Endometrium (tissue), 2 donors: ENCODE results near the gene DNAH7.
"Not testable (repeated sequence)": the region's sequence is repeated elsewhere in the genome, so short reads cannot be mapped to it uniquely, and the experiment has no call there.

Source experiments
- FAIRE-seq: peaks from 2 replicates; lab custom pipeline; 2012; peaks lifted over from hg19 to GRCh38; lab: Jason Lieb, UNC
- donor health status: control.
- donor health status: control.

DNAH7 gene

GRCh38 chr2:195967336-195967735 lies 101.3 kb downstream of the DNAH7 start:
- no peak for FAIRE-seq

- no peak for FAIRE-seq
These were observed 106.8 kb downstream of the DNAH7 start for GRCh38 chr2:195961873-195962272.

- FAIRE-seq = no peak
These were observed 109.3 kb downstream of the DNAH7 start for GRCh38 chr2:195959341-195959740.

- FAIRE-seq = no peak
These were observed 111.9 kb downstream of the DNAH7 start for GRCh38 chr2:195956725-195957124.

- no peak for FAIRE-seq
These were observed 123.6 kb downstream of the DNAH7 start for GRCh38 chr2:195945056-195945455.

GRCh38 chr2:195937176-195937575 lies 131.5 kb downstream of the DNAH7 start:
- FAIRE-seq = no peak

GRCh38 chr2:195934484-195934883 lies 134.2 kb downstream of the DNAH7 start:
- no peak for FAIRE-seq

GRCh38 chr2:195929531-195929930 lies 139.1 kb downstream of the DNAH7 start:
- no peak for FAIRE-seq

GRCh38 chr2:195925120-195925519 lies 143.5 kb downstream of the DNAH7 start:
- FAIRE-seq = no peak

- FAIRE-seq = no peak
These were observed 144.7 kb downstream of the DNAH7 start for GRCh38 chr2:195923889-195924288.

GRCh38 chr2:195917021-195917600 lies 151.5 kb downstream of the DNAH7 start:
- FAIRE-seq = not testable (repeated sequence)

GRCh38 chr2:195912079-195912478 lies 156.6 kb downstream of the DNAH7 start:
- FAIRE-seq = no peak

- FAIRE-seq = no peak
These were observed 158.1 kb downstream of the DNAH7 start for GRCh38 chr2:195910570-195910969.

- no peak for FAIRE-seq
These were observed 158.7 kb downstream of the DNAH7 start for GRCh38 chr2:195909926-195910325.

- no peak for FAIRE-seq
These were observed 161.2 kb downstream of the DNAH7 start for GRCh38 chr2:195907474-195907873.

- no peak for FAIRE-seq
These were observed 164.7 kb downstream of the DNAH7 start for GRCh38 chr2:195903956-195904355.

- FAIRE-seq = no peak
These were observed 165.8 kb downstream of the DNAH7 start for GRCh38 chr2:195902857-195903256.

- no peak for FAIRE-seq
These were observed 169.4 kb downstream of the DNAH7 start for GRCh38 chr2:195899226-195899625.

- FAIRE-seq = peak; percentile 98
These were observed 170.0 kb downstream of the DNAH7 start for GRCh38 chr2:195898505-195899191.

GRCh38 chr2:195891081-195891480 lies 177.6 kb downstream of the DNAH7 start:
- FAIRE-seq = no peak

- FAIRE-seq = no peak
These were observed 189.5 kb downstream of the DNAH7 start for GRCh38 chr2:195879153-195879552.

- no peak for FAIRE-seq
These were observed 197.3 kb downstream of the DNAH7 start for GRCh38 chr2:195871326-195871725.

- no peak for FAIRE-seq
These were observed 204.3 kb downstream of the DNAH7 start for GRCh38 chr2:195864316-195864715.

- FAIRE-seq = no peak
These were observed 205.1 kb downstream of the DNAH7 start for GRCh38 chr2:195863564-195863963.
